GF-D8 (cell line): ENCODE measurements around the gene HSD11B2.

Source experiments
- DNase-seq: peaks from one replicate; lab custom pipeline; 2025; lab: John Stamatoyannopoulos, UW

Gene HSD11B2

DNA sequence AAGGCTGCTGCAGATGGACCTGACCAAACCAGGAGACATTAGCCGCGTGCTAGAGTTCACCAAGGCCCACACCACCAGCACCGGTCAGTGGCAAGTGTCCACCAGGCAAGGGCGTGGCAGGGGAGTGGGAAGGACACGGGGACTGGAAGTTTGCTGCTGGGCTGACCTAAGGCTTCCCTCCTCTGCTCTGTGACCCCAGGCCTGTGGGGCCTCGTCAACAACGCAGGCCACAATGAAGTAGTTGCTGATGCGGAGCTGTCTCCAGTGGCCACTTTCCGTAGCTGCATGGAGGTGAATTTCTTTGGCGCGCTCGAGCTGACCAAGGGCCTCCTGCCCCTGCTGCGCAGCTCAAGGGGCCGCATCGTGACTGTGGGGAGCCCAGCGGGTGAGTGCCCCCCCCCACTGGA, 4.8 kb downstream of the HSD11B2 start:
- DNase-seq = no peak

DNA sequence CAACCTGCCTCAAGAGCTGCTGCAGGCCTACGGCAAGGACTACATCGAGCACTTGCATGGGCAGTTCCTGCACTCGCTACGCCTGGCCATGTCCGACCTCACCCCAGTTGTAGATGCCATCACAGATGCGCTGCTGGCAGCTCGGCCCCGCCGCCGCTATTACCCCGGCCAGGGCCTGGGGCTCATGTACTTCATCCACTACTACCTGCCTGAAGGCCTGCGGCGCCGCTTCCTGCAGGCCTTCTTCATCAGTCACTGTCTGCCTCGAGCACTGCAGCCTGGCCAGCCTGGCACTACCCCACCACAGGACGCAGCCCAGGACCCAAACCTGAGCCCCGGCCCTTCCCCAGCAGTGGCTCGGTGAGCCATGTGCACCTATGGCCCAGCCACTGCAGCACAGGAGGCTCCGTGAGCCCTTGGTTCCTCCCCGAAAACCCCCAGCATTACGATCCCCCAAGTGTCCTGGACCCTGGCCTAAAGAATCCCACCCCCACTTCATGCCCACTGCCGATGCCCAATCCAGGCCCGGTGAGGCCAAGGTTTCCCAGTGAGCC, 5.8 kb downstream of the HSD11B2 start:
- no peak for DNase-seq

DNA sequence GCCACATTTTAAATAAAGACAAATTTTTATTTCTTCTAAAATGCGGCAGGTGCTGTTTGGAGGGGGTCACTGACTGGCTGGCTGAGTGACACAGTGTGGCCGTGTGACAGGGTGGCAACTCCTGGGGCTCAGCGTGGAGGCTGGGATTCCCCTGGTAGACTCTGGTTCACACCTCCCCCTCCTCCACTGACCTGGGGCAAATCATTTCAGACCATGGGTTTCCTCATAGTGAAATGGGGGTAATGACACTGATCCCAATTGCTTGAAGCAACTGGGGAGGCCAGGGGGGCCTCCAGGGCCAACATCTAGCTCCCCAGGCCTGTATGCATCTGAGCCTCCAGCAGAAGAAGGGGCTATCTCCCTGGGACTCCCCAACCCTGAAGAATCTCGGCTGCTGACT, 6.6 kb downstream of the HSD11B2 start:
- DNase-seq = no peak

DNA sequence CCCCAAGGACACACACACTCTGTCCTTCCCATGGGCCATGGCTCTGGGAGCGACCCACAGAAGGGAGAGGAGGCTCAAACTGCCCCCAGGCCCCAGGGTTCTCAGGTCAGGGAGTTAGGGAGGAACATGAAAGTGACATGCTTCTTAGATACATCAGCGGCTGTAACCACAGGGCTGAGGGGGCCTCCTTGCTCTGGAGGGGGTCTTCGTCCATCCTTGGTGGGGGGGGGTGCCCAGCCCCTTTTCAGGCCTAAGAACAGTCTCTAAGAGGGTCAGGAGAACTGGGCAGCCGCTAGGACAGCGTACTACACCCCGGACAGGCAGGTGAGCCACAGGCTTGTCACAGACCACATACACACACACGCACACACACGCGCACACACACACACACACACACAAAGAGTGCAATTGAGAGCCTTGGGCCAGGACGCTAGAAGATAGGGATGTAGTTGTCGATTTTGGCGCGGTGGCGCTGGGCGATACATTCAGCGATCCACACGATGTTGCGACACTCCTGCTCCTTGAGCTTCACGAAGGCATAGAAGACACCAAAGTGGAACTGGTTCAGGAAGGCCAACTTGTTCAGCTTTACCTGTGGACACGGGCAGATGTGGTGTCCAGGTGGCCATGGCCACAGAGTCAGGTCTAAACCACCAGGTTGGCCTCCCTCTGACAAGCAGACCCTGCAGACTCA, 7.3 kb downstream of the HSD11B2 start:
- no peak for DNase-seq

DNA sequence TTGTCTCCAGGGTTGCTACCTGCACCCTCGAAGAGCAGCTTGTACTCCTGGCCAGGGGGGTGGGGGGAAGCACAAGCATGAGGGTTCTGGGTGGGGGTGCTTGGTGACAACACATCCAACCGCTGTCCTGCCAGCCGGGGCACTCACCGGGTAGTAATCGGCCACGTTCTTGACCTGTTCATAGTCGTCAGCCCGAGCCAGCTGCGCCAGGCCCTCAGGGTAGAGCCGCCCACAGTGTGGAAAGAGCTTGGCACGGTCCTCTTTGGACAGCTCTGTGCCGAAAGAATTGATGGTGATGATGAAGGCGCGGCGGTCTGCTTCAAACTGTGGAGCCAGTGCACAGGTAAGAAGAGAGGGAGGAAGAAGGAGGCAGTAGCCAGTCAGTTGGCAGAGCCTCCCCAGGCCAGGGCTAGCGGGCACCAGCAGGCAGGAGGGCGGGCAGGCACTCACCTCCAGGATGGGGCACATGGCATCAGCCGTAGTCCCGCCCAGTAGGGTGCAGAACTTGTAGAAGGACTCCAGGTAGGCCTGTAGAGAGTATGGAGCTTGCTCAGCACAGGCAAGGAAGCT, 8.0 kb downstream of the HSD11B2 start:
- no peak for DNase-seq

DNA sequence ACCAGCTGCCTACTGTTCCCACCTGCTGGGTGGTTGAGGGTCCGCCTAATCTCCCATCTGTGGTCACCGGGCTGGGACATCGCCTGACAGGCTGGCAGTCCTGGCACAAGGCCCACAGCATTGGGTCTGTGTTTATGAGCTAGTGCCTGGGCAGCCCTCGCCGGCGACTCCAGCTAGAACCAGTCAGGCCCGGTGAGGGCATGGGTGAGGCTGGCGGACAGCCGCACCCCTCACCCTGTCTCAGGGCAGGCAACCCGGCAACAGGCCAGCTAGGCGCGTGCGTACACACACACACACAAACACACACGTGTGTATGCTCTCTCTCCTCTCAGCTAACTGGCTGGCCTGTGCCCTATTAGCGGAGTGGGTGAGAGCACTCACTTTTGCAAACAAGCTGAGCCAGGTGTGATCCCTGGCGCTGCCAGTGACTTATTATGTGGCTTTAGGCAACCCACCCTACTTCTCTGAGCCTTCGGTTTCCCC, 10.4 kb downstream of the HSD11B2 start:
- no peak for DNase-seq

DNA sequence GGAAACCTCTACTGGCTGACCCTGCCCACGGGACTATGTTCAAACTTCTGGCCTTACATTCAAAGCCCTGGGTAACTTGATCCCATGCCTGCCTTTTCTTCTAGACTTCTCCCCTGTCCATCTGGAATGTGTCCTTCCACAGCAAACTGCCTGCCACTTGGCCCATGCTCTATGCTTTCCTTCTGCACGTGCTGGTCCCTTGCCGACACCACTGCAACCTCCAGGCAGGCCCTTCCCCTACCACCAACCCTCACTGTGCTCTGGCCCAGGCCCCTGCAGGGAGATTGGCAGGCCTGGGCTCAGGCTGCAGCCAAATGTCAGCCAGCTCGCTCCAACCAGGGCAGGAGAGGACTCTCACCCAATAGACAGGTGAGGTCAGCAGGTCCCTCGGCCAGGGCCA, 11.0 kb downstream of the HSD11B2 start:
- no peak for DNase-seq

DNA sequence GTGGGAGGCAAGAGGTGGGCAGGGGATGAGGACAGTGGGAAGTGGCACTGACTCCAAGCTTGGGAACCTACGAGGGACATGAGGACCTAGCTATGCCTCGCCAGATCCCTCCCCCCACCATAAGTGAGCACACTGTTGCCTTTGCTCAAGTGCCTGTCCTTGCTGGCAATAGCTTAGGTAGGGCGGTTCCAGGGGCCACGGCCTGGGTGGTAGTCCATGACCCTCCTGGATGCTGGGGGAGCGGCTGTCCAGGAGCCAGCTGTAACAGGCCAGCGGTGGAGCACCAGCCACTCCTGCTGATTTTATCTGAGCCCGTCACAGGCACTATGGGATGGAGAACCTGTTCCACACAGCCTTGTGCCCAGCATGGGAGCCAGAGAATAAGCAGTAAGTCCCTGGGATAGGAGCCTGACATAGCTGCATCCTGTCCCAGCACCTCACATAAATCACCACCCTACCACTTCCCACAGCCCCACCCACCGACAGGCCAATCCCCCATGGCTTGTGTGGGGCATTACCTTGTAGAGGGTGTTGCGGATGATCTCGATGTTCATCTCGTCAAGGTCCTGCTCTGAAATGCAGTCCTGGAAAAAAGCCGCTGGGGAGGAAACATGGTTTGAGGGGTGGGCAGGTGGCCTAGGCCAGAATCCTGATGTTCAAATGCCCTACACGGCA, 11.8 kb downstream of the HSD11B2 start:
- DNase-seq = no peak

DNA sequence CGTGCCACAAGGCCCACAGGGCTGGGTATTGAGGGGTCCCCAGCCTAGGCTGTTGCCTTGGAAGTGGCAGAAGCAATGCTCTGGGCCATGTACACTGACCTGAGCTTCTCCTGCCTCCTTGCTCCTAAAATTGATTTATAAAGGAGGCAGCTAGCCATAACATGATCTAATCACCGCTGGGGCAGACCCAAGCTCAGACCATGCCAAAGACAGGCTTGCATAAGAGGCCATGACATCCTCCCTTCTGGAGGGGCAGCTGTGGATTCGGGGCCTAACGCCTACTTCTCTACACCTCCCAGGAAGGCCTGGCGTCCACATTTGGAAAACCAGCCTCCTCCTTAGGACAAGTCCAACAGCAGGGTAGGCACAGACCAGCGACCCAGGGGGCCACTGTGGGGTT, 12.3 kb downstream of the HSD11B2 start:
- DNase-seq = no peak

DNA sequence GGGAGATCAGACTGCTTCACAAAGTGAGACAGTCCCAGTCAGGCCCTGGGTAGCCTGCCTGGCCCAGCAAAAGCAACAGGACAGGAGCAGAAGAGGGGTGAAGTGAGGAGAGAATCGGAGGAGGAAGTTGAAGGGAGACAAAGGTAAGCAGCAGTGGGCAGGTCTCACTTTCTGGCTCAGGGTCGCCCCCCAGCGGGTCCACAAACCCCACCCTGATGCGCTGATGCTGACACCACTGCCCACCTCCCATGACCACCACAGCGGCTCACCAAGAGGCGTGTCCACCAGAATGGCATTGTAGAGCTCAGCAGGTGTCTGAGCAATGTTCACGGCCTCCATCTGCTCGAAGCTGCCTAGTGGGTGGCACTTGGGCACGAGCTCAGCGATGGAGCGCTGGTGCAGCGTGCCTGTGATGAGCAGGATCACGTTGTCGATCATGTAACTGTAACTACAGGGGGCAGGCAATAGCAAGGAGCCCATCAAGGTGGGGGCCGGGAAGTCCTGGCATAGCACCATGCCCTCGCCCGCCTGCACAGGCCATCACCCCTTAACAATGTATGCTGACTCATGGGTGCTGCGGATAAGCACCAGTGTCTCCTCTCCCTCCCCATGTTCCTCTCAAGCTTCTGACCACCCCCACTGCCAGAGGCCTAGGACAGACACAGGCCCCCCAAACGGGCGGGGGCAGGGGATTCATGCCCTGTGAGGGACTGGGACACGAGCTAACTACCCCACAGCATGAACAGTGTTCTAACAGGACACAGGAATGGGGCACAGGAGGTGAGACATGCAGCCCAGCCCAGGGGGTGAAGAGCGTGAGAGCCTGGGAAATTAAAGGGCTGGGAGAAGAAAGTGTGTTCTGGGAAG, 13.6 kb downstream of the HSD11B2 start:
- DNase-seq = no peak

DNA sequence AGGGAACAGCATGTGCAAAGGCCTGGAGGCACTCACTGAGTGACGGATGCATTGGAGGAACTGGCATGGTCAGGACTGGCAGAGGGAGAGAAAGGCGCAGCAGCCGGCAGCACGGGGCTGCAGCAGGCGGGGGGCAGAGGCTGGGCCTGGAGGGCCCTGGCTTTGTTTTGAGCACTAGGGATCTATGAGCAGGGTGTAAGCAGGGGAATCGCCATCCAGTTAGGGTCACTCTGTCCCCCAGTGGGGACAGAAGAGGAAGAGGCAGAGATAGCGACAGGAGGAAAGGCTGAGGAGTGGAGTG, 14.2 kb downstream of the HSD11B2 start:
- no peak for DNase-seq

DNA sequence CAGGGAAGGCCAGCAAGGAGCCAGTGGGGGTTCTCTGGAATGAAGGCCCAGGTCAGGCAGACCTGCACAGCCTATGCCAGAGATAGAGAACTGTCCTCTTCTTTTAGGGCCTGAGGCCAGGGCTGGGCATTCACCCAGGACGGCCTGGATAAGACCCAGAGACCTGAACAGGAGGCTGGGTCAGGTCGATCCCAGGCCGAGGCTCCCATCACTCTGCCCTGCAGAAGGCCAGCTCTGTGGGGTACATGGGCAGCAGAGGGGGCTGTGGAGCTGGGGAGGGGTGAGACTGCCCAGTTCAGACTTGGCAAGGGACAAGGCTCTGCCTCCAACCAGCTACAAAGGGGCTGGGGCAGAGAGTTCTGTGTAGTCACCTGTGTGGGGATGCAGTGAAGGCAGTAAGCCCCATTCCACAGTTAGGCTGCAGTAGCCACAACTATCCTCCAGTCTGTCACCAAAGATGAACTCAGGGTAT, 14.6 kb downstream of the HSD11B2 start:
- no peak for DNase-seq

DNA sequence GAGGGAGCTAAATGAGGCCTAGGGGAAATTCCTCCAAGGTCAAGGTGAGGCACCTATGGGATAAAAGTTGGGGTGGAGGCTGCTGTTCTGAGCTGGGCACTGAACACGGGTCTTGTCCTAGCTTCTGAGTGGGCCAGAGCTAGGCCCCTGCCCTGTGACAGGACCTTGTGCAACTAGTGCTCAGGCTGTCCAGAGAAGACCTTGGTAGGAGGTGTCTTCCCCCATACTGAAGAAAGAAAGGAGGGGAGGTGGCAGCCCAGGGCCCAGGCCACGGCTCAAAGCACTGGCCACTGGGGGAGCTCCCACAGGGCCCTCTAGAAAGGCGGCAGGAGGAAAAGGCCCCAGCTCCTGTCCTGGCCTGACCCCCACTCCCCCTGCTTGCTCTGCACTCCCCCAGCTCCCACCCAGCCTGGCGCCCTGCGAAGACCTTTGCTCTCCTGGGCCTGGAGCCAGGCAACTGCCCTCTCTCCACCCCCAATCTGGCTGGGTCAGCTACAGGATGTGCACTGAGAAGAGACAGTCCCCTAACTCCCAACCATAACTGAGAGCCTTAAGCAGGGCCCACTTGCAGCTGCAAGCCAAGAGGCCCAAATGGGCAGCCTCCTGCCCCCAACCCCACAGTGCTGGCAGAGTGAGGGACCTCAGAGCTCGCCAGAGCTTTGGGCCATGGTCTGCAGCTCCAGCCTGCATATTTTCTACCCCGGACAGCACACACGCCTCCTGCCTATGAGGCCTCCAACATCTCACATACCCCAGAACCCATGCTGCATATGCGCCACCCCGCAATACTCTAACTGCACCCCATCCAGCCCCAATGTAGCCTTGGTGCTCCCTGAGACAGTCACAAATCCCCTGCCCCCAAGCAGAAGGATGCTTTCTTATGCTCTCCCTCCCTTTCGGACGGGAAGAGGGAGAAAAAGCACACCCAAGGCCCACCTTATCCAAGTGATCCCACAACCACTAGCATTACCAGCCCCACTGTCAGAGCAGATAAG, 15.3 kb downstream of the HSD11B2 start:
- DNase-seq = no peak

DNA sequence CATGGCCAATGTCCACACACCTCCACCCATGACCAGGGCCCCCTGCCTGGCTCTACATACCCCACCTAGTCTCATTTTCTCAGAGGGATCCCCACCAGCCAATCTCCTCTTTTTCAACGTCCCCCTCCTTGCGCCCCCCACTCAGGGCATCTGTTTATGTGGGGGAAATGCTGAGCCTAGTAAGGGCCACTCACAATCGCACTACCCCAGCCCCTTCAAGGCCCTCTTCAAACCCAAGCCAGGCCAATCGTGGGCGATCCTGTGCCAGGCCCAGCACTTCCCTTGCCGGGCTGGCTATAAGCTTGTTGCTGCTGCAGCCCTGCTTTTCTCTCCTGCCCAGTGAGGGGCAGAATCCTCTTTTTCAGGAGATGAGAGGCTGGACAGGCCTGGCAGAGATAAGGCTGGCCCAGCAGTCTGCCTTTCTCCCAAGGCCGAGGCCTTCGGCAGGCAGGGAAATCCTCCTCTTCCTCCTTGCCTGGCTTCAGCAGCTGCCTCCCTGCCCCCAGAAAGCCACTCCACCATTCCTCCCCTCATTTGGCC, 16.1 kb downstream of the HSD11B2 start:
- DNase-seq = no peak

DNA sequence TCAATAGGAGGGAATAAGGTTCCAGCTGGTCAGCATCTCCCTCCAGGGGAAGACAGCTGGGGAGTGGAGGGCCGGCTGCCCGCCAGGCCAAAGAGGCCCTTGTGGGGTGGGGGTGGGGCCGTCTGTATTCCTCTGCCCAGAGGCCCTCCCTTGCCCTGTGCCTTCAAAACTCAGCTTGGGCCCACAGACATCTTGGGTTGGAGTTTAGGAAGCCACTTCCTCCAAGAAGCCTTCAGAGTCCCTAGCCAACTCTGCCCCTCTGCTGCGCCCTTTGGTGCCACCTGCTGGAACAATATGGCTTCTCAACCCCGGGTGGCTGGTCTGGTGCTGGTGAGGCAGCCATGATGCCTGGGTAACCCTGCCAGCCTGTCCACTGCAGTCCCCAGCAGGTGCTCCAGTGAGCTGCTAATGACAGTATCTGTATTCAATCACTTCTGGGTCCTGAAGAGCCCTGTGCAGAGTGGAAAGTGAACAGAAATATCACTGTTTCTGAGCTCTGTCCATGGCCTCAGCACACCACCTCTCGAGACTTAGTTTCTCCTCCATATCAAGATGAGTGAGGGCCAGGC, 16.7 kb downstream of the HSD11B2 start:
- DNase-seq = no peak

DNA sequence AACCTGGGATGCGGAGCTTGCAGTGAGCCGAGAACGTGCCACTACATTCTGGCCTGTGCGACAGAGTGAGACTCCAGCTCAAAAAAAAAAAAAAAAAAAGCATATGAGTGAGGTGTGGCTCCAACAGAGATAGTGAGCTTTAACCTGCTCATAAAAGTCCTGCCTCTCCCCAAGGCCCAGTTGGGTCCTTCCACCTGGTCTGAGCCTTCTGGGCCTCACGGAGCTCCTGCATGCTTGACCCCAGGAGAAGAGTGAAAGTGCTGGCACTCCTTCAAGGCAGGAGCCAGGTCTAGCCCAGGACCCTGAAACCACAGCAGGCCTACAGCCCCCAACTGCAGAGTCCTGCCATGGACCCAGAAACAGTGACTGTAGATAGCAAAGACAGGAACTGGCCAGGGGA, 17.7 kb downstream of the HSD11B2 start:
- no peak for DNase-seq

DNA sequence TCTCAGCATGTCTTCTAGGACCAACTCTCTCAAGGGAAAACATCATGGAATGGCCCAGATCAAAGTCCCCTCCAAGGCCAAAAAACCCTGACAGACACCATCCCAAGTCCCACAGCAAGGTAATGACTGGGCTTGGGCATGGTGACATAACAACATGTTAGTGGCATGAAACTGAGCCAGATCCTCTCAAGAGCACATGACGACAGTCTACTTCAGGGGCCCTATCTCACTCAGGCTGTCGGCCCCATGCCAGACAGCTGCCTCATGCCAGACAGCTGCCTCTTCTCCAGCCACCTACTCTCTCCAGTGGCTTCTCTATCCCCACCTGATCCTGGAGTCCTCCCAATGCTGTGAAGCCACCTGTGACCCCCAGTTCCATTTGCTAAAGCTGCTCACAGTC, 18.4 kb downstream of the HSD11B2 start:
- DNase-seq = no peak

DNA sequence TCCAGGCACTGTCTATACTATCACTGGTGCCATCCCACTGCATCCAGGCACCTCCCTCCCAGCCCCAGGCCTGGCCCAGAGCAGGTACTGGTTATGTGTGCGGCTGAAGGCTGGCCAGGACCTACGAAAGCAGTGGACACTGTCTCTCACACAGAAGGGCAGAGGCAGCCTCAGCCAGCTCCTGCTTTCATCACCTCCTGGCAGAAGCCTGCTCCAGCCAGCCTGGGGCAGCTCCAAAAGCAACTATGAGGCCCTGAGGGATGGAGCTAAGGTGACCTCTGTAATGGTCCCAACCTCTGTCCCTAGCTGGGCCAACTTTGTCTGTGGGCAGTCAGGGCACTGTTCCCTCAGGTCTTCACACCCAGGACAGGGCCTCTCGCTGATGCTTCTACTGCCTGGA, 18.8 kb downstream of the HSD11B2 start:
- DNase-seq = no peak

DNA sequence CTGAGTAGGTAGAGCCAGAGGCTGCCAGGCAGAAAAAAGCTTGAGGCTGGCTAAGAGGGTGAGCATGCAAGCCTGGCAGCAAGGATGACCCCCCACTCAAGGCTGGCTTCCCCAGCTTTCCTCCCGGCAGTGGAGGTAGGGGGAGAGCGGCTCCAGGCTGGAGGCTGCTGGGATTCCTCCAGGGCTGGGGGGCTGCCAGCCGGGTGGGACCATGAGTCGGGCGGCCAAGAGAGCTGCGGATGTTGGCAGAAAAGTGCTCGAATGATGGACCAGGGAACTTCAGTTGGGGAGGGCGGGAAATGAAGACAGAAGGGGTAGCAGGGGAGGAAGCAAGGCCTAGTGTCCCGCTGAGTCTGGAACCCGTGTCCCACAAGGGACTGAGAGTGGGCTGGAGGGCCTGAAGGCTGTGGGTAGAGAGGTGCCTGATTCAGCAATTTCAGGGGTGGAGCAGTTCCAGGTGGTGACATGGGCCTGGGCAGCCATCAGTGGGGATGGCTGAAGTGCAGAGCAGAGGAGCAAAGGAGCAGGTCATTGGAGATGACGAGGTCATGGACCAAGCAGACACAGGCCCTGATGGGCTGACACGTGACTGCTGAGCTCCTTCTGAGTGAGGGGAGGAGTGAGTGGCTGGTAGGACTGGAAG, 20.3 kb downstream of the HSD11B2 start:
- DNase-seq = no peak
